ENCODE measurements around the gene AFAP1L2.

DNA sequence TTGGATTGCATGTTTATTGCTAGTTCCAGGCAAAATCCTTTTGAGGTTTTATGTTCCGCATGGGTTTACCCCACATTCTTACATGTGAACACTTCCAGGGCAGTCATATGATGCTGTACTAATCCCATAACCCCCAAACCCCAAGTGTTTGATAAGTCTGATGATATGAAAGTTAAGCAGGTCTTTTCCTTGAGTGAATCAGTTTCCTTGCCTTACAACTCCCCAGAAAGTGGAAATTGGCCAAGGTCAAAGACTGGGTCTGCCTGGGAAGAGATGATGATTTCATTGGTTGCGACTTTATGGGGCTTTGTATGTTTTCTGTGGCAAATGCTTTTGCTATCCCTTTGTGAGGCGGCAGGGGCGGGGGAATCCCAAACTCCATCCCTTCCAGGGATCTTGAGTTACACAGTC is 24.7 kb downstream of the AFAP1L2 start:
- no peak for TF ChIP-seq CTCF (IDR thresholded peaks at IDR 0.05)
- TF ChIP-seq EP300 (IDR thresholded peaks at IDR 0.05), result no peak
- no peak for TF ChIP-seq POLR2AphosphoS5 (IDR thresholded peaks at IDR 0.05)
- no peak for TF ChIP-seq POLR2A (IDR thresholded peaks at IDR 0.05)

All from stomach (tissue), 4 donors.